Activated CD4-positive, CD25-positive, alpha-beta regulatory T cell (primary cell): ENCODE data around the gene STK32B.

ENCODE experiments used
- DNase-seq, 4 experiments: peaks; one replicate each; lab custom pipeline; 2025; lab: John Stamatoyannopoulos, UW

The STK32B gene

GRCh38 chr4:5069901-5070300, 18.6 kb downstream of the STK32B start:
- DNase-seq = no peak

- DNase-seq = no peak
These were observed 21.7 kb downstream of the STK32B start for GRCh38 chr4:5072948-5073347.

- no peak for DNase-seq
These were observed 26.7 kb downstream of the STK32B start for GRCh38 chr4:5078009-5078408.

- no peak for DNase-seq
These were observed 28.3 kb downstream of the STK32B start for GRCh38 chr4:5079581-5079980.

GRCh38 chr4:5081441-5081999, 30.2 kb downstream of the STK32B start:
- DNase-seq = no peak

GRCh38 chr4:5082376-5082775, 31.1 kb downstream of the STK32B start:
- no peak for DNase-seq

GRCh38 chr4:5084911-5085475, 33.7 kb downstream of the STK32B start:
- DNase-seq = no peak

GRCh38 chr4:5086535-5086934, 35.3 kb downstream of the STK32B start:
- no peak for DNase-seq

- DNase-seq = no peak
These were observed 45.0 kb downstream of the STK32B start for GRCh38 chr4:5096261-5096660.

- no peak for DNase-seq
These were observed 46.9 kb downstream of the STK32B start for GRCh38 chr4:5098176-5098575.

GRCh38 chr4:5100336-5100735, 49.1 kb downstream of the STK32B start:
- DNase-seq = no peak

- DNase-seq = no peak
These were observed 49.7 kb downstream of the STK32B start for GRCh38 chr4:5100986-5101385.

- no peak for DNase-seq
These were observed 50.3 kb downstream of the STK32B start for GRCh38 chr4:5101571-5101970.

- DNase-seq = no peak
These were observed 59.6 kb downstream of the STK32B start for GRCh38 chr4:5110901-5111300.

- no peak for DNase-seq
These were observed 61.2 kb downstream of the STK32B start for GRCh38 chr4:5112333-5113095.

GRCh38 chr4:5114950-5115349, 63.7 kb downstream of the STK32B start:
- DNase-seq = no peak

- DNase-seq = no peak
These were observed 67.0 kb downstream of the STK32B start for GRCh38 chr4:5118091-5118786.

- DNase-seq = no peak
These were observed 67.9 kb downstream of the STK32B start for GRCh38 chr4:5118994-5119835.

- DNase-seq = no peak
These were observed 68.8 kb downstream of the STK32B start for GRCh38 chr4:5120067-5120466.

- DNase-seq = no peak
These were observed 69.2 kb downstream of the STK32B start for GRCh38 chr4:5120468-5120867.

GRCh38 chr4:5122114-5122513, 70.8 kb downstream of the STK32B start:
- DNase-seq = no peak

GRCh38 chr4:5124876-5125275, 73.6 kb downstream of the STK32B start:
- DNase-seq = no peak
